Muscle of leg (tissue), 11 donors: Measurements from ENCODE around the gene MAN1A1. TPM values are rescaled to one million over a fixed set of nuclear protein-coding genes. Genes with fewer than 3 reads are reported as not detected.
"Not testable (repeated sequence)": the region's sequence is repeated elsewhere in the genome, so short reads cannot be mapped to it uniquely, and the experiment has no call there.

ENCODE experiments used
- DNase-seq: peaks from one replicate; pipeline ENCODE4 v3.0.0; 2013
- H3K27ac ChIP-seq: one replicate; pipeline ENCODE4 v1.5.1; 2013; ENCODE audit warnings: mild to moderate bottlenecking, low read length, control low read depth
- H3K27me3 ChIP-seq: one replicate; pipeline ENCODE4 v1.6.1; 2013; ENCODE audit warnings: low read length; ENCODE audit not compliant: control insufficient read depth, insufficient read depth
- H3K36me3 ChIP-seq: one replicate; pipeline ENCODE4 v1.6.1; 2013; ENCODE audit warnings: low read length; ENCODE audit not compliant: control insufficient read depth, insufficient read depth
- H3K4me1 ChIP-seq: one replicate; pipeline ENCODE4 v1.6.1; 2013; ENCODE audit warnings: low read length; ENCODE audit not compliant: control insufficient read depth, insufficient read depth
- H3K4me3 ChIP-seq: one replicate; pipeline ENCODE4 v1.5.1; 2013; ENCODE audit warnings: low read length, control low read depth
- H3K9me3 ChIP-seq: replicated peaks from 2 replicates; pipeline ENCODE4 v1.6.1; 2013; ENCODE audit warnings: low read depth, low read length; ENCODE audit not compliant: control insufficient read depth
- WGBS: methylation state at CpG from one replicate; pipeline ENCODE4 v1.1.5; 2013; ENCODE audit warnings: missing lambda C conversion rate; ENCODE audit not compliant: insufficient coverage; 5-methylcytosine and 5-hydroxymethylcytosine counted together
- polyA plus RNA-seq, 8 donors: library from polyadenylated mRNA; unstranded; fragments of 120-200 nt; gene quantifications; one replicate each; pipeline versions ENCODE4 v1.2.1 to v1.2.3, GENCODE V29; 2013; ENCODE audit warnings: inconsistent platforms in 1 of 8, low replicate concordance in 1 of 8; ENCODE audit not compliant: insufficient read length in 8 of 8, insufficient read depth in 1 of 8
- total RNA-seq: library from RNA; stranded (reverse); fragments of 120-200 nt; gene quantifications from one replicate; pipeline ENCODE4 v1.2.4, GENCODE V29; 2013

MAN1A1 gene
- total and polyA plus RNA-seq, 9 donors, result 21.8 to 48.2 (median 33.0) TPM

DNA sequence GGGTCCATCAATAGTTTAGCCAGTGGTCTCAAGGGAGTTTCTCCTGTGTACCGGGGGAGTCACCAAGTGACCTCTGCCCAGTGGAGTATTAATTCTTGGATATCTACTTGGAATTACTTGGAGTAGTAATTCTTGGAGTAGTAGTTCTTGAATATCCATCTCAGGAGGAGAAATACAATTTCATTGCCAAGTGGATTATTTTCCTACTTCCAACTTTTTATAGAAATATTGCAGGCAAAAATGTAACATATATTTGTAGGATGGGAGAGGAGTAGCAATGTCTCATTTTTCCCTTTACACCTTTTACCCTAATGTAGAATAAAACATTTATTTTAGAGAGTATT, 179.5 kb downstream of the MAN1A1 start:
- Histone ChIP-seq H3K36me3 (no peaks in the 10 kb centered on the region), H3K27me3 (no peaks in the 10 kb centered on the region), H3K27ac (no peak overlapping the region), H3K9me3 (no peaks in the 10 kb centered on the region), H3K4me1 (peaks cover 3% of the 10 kb centered on the region), H3K4me3 (no peak overlapping the region)
- DNase-seq, result peak; percentile 70
- no CpG with 5 or more reads among the region's 1 CpG for WGBS

- not testable (repeated sequence) for H3K4me1 ChIP-seq, H3K4me3 ChIP-seq, H3K27me3 ChIP-seq, H3K27ac ChIP-seq, H3K9me3 ChIP-seq, H3K36me3 ChIP-seq, DNase-seq
- no CpG with 5 or more reads among the region's 2 CpGs for WGBS
Measured at GRCh38 chr6:119169355-119169754, 180.2 kb downstream of the MAN1A1 start.

DNA sequence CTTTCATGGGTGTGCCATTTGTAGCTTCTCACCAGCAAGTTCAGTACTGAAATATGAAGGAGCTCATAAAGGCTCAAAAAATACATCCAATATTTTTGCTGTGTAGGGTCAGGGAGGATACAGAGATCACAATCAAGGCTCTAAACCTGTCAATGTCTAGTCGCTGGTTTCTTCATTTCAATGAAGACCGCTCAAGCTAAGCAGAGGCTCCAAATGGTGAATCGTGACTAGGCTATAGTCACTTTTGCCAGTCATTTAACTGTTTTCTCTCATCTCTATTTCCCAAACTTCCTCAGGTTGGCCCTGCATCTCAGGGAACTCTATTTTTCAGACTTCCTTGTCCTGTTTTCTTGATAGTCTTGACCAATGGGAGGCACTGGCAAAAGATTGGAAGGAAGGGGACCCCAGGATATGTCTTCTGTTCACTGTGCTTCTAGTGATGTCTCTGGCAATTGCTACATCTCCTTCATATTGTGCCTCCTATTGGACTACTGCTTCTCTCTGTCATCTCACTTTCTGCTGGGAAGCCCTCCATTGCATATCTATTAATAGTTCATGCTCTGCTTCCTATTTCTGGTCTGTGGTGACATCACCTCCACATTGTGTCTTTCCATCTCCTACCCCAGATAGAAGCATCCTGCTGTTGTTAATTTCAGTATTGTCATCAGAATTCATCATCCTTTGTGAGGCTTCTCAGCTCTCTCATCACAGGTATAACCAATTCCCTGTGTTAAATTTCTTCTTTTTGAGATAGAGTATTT, 183.4 kb downstream of the MAN1A1 start:
- H3K4me3 ChIP-seq, result no peak overlapping the region
- WGBS, result 100% methylated on average over 3 of the region's 3 CpGs
- DNase-seq, result no peak
- no peaks in the 10 kb centered on the region for H3K36me3 ChIP-seq
- H3K4me1 ChIP-seq, result peaks cover 1% of the 10 kb centered on the region
- no peaks in the 10 kb centered on the region for H3K27me3 ChIP-seq
- no peaks in the 10 kb centered on the region for H3K9me3 ChIP-seq
- no peak overlapping the region for H3K27ac ChIP-seq

GRCh38 chr6:119163006-119163405, 186.6 kb downstream of the MAN1A1 start:
- DNase-seq, result no peak
- WGBS, result 77% methylated on average over 5 of the region's 8 CpGs
- peaks cover 3% of the 10 kb centered on the region for H3K27me3 ChIP-seq
- no peaks in the 10 kb centered on the region for H3K9me3 ChIP-seq
- peaks cover 8% of the 10 kb centered on the region for H3K4me1 ChIP-seq
- H3K36me3 ChIP-seq, result no peaks in the 10 kb centered on the region
- H3K27ac ChIP-seq, result no peak overlapping the region
- no peak overlapping the region for H3K4me3 ChIP-seq

DNA sequence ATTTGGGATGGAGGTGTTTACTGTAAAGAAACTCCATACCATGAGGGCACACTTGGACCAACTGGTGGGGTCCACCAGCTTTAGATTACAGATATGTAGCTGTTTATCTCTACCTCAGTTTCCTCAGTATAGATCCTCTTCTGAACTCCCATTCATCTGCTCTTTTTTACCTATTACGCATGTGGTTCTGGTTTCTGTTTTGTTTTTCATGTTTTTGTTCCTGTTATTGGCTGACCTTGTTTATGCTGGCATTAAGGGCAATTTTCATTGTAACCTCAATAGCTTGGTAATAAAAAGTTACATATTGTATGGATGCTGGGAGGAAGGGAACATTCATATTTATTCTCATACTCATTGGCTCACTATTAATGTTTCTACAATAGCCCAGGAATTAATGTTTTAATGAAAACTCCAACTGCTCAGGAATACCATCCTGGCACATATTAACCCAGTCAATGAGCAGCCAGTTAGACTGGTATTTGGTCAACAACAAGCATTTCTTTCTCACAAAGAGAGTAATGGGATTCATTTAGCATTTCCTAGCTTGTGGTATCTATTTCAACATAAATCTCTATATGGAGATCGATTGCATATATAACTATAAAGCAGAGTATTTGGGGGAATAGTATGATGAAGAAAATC, 187.3 kb downstream of the MAN1A1 start:
- no peak for DNase-seq
- H3K27me3 ChIP-seq, result peaks cover 5% of the 10 kb centered on the region
- no peaks in the 10 kb centered on the region for H3K36me3 ChIP-seq
- H3K4me1 ChIP-seq, result peaks cover 10% of the 10 kb centered on the region
- no CpG with 5 or more reads among the region's 2 CpGs for WGBS
- no peak overlapping the region for H3K27ac ChIP-seq
- H3K9me3 ChIP-seq, result no peaks in the 10 kb centered on the region
- no peak overlapping the region for H3K4me3 ChIP-seq

- DNase-seq, result peak; percentile 86
- no peaks in the 10 kb centered on the region for H3K36me3 ChIP-seq
- H3K4me1 ChIP-seq, result peaks cover 14% of the 10 kb centered on the region
- no peak overlapping the region for H3K27ac ChIP-seq
- WGBS, result 78% methylated on average over 3 of the region's 4 CpGs
- peaks cover 6% of the 10 kb centered on the region for H3K27me3 ChIP-seq
- H3K9me3 ChIP-seq, result no peaks in the 10 kb centered on the region
- no peak overlapping the region for H3K4me3 ChIP-seq
Measured at GRCh38 chr6:119161438-119161837, 188.1 kb downstream of the MAN1A1 start.

DNA sequence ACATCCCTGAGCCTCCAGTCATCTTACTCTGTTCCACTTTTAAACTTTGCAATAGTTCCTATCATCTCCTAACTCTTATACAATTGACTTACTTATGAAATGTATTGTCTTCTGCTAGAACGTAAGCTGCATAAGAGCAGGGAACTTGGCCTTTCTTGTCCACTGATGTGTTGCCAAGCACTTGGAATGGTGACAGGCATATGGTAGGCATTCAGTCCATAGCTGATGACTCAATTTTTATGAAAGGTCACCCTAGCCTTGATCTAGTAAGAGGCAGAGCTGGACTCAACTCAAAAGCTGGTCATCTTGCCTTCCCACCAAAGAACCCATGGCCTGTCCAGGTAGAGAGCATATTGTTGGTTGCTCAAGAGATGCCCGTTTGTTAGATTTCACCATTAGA, 188.7 kb downstream of the MAN1A1 start:
- WGBS, result no CpG with 5 or more reads among the region's 2 CpGs
- H3K27me3 ChIP-seq, result peaks cover 6% of the 10 kb centered on the region
- H3K4me3 ChIP-seq, result no peak overlapping the region
- no peak for DNase-seq
- no peaks in the 10 kb centered on the region for H3K9me3 ChIP-seq
- no peaks in the 10 kb centered on the region for H3K36me3 ChIP-seq
- no peak overlapping the region for H3K27ac ChIP-seq
- peaks cover 14% of the 10 kb centered on the region for H3K4me1 ChIP-seq

- Histone ChIP-seq H3K27me3 (peaks cover 6% of the 10 kb centered on the region), H3K4me3 (no peak overlapping the region), H3K27ac (no peak overlapping the region), H3K4me1 (peaks cover 14% of the 10 kb centered on the region), H3K9me3 (no peaks in the 10 kb centered on the region), H3K36me3 (no peaks in the 10 kb centered on the region)
- DNase-seq, result no peak
- WGBS, result 61% methylated on average over 3 of the region's 9 CpGs
Measured at GRCh38 chr6:119158057-119158848, 191.3 kb downstream of the MAN1A1 start.

DNA sequence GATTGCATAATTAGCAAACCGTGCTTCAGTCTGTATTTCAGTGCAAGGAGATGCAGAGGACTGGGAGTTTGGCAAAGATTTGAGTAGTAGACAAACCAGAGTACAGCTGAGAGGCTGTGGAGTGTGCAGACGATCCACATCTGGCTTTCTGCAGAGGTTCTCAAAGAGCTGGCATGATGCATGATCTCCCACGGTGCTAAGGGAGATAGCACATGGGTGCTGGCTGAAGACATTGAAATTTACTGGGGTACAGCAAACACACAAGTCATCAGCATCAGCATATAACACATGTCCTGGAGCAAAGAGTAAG, 192.1 kb downstream of the MAN1A1 start:
- Histone ChIP-seq H3K36me3 (no peaks in the 10 kb centered on the region), H3K4me1 (peaks cover 14% of the 10 kb centered on the region), H3K4me3 (no peak overlapping the region), H3K27ac (no peak overlapping the region), H3K27me3 (peaks cover 6% of the 10 kb centered on the region), H3K9me3 (no peaks in the 10 kb centered on the region)
- DNase-seq, result no peak
- WGBS, result 60% methylated on average over 1 of the region's 3 CpGs

- H3K4me1 ChIP-seq, result peaks cover 14% of the 10 kb centered on the region
- H3K27me3 ChIP-seq, result peaks cover 6% of the 10 kb centered on the region
- no peaks in the 10 kb centered on the region for H3K36me3 ChIP-seq
- H3K27ac ChIP-seq, result no peak overlapping the region
- no peaks in the 10 kb centered on the region for H3K9me3 ChIP-seq
- no peak for DNase-seq
- H3K4me3 ChIP-seq, result no peak overlapping the region
- WGBS, result 73% methylated on average over 4 of the region's 8 CpGs
Measured at GRCh38 chr6:119156757-119157505, 192.6 kb downstream of the MAN1A1 start.
